HG02885 (cell line): ENCODE data around the gene KCTD16.

Experiments
- ATAC-seq: cut with Tn5 transposase; IDR thresholded peaks from one replicate; pipeline ENCODE4 v1.9.1; 2021; ENCODE audit warnings: mild to moderate bottlenecking; ENCODE audit not compliant: unreplicated experiment, poor library complexity

KCTD16 gene

GRCh38 chr5:144156767-144157171 is 13.9 kb upstream of the KCTD16 start:
- ATAC-seq = no peak

- no peak for ATAC-seq
These were observed 8.0 kb upstream of the KCTD16 start for GRCh38 chr5:144162686-144163085.

- ATAC-seq = no peak
These were observed 4.0 kb upstream of the KCTD16 start for GRCh38 chr5:144166696-144167095.

- no peak for ATAC-seq
These were observed 2.7 kb upstream of the KCTD16 start for GRCh38 chr5:144167998-144168397.

- no peak for ATAC-seq
These were observed 783 bp upstream of the KCTD16 start for GRCh38 chr5:144169904-144170275.

GRCh38 chr5:144173766-144174165 is 3.1 kb downstream of the KCTD16 start:
- ATAC-seq = no peak

- ATAC-seq = no peak
These were observed 6.9 kb downstream of the KCTD16 start for GRCh38 chr5:144177548-144177947.

- no peak for ATAC-seq
These were observed 8.6 kb downstream of the KCTD16 start for GRCh38 chr5:144179226-144179625.

- ATAC-seq = peak; percentile 23
These were observed 12.7 kb downstream of the KCTD16 start for GRCh38 chr5:144183254-144183889.

GRCh38 chr5:144187699-144188294 is 17.1 kb downstream of the KCTD16 start:
- peak; percentile 82 for ATAC-seq

GRCh38 chr5:144189800-144190429 is 19.2 kb downstream of the KCTD16 start:
- ATAC-seq = peak; percentile 50

- no peak for ATAC-seq
These were observed 20.9 kb downstream of the KCTD16 start for GRCh38 chr5:144191531-144191930.

- peak; percentile 83 for ATAC-seq
These were observed 21.3 kb downstream of the KCTD16 start for GRCh38 chr5:144191998-144192397.

- no peak for ATAC-seq
These were observed 22.0 kb downstream of the KCTD16 start for GRCh38 chr5:144192661-144193060.

GRCh38 chr5:144194144-144194543 is 23.5 kb downstream of the KCTD16 start:
- ATAC-seq = no peak

GRCh38 chr5:144195448-144195847 is 24.8 kb downstream of the KCTD16 start:
- no peak for ATAC-seq

GRCh38 chr5:144196612-144197011 is 25.9 kb downstream of the KCTD16 start:
- ATAC-seq = no peak

- no peak for ATAC-seq
These were observed 27.7 kb downstream of the KCTD16 start for GRCh38 chr5:144198386-144198785.

- no peak for ATAC-seq
These were observed 30.9 kb downstream of the KCTD16 start for GRCh38 chr5:144201588-144201987.

- no peak for ATAC-seq
These were observed 31.4 kb downstream of the KCTD16 start for GRCh38 chr5:144202072-144202471.

- no peak for ATAC-seq
These were observed 32.1 kb downstream of the KCTD16 start for GRCh38 chr5:144202726-144203125.
